HG03571 (cell line): ENCODE data around the gene PLCL2.
"Not testable (repeated sequence)": the region's sequence is repeated elsewhere in the genome, so short reads cannot be mapped to it uniquely, and the experiment has no call there.

ENCODE experiments used
- ATAC-seq: cut with Tn5 transposase; IDR thresholded peaks from one replicate; pipeline ENCODE4 v1.9.1; 2021; ENCODE audit not compliant: unreplicated experiment

Gene PLCL2

GRCh38 chr3:16957852-16958251, 73.1 kb downstream of the PLCL2 start:
- not testable (repeated sequence) for ATAC-seq

DNA sequence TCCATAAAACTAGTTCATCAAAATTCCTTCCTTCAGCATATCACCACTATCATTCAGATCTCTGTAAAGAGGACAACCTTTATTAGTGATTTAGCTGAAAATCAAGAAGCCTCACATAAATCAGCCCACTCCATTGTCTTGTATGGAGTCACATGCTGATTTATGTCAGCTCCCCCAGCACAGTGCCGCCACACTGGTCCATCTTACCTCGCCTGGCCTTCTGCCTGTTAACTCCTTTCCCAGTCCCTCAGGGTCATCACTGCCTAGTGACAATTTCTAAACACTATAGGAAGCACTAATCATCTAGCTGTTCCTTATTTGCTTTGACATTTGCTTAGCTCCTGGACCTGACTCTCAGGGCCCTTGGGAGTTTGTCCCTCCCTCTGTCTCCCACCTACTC, 75.4 kb downstream of the PLCL2 start:
- ATAC-seq: no peak

- no peak for ATAC-seq
These were observed 77.0 kb downstream of the PLCL2 start for GRCh38 chr3:16961621-16962205.

- ATAC-seq: no peak
These were observed 90.3 kb downstream of the PLCL2 start for GRCh38 chr3:16975083-16975482.

GRCh38 chr3:16978234-16978920, 93.6 kb downstream of the PLCL2 start:
- ATAC-seq: no peak

DNA sequence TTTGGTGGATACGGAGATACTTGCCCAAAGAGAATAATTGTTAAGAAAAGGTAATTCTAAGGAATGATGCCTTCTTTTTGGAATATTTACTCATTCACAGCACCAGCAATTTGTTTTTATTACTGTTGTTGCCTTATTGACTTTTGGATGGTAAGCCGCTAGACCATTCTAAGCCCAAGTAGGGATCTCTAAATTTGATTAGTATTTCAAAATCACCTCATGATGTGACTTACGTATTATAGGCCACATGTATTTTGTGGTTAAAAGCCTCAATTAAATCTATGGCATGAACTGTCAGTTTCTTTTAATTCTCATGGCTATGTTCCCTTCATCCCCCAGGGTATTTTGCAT, 94.1 kb downstream of the PLCL2 start:
- ATAC-seq: no peak

GRCh38 chr3:16979769-16980515, 95.2 kb downstream of the PLCL2 start:
- not testable (repeated sequence) for ATAC-seq

GRCh38 chr3:16980526-16980925, 95.8 kb downstream of the PLCL2 start:
- not testable (repeated sequence) for ATAC-seq

DNA sequence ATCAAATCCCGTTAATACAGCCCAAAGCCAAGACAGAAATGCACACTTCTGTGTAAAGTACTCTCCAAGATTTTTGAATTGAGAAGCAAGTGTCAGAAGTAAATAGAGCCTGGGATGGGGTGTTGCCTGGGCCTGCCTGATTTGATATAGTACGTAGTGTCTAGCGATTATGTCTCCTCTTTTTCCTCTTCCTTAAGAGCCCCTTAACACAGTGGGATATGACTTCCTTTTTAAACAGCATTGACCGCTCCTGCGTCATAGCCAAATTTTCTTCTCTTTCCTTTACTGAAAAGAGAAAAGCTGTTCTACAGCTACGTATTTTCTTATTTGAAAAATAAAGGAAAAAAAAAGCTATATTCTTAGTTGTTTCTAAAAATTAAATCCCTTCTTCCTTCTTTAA, 97.7 kb downstream of the PLCL2 start:
- no peak for ATAC-seq

- no peak for ATAC-seq
These were observed 100.9 kb downstream of the PLCL2 start for GRCh38 chr3:16985608-16986007.

DNA sequence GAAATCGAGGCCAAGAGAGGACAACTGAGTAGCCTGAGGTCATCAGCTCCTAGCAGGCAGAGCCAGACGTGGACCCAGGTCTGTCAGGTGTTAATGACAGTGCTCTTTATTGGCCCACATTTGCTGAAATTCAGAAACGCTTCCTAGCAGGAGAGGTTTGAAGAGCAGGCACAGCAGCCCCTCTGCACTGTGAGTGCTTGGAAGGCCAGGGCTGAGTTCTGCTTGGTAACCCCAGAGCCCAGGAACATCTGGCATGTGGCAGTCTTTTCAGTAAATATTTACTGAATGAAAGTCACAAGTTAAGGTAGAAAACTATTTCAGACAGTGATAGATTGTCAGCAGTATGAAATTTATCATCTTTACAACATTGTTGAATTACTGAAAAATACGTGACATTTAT, 102.4 kb downstream of the PLCL2 start:
- no peak for ATAC-seq

GRCh38 chr3:16990163-16990562, 105.4 kb downstream of the PLCL2 start:
- no peak for ATAC-seq

DNA sequence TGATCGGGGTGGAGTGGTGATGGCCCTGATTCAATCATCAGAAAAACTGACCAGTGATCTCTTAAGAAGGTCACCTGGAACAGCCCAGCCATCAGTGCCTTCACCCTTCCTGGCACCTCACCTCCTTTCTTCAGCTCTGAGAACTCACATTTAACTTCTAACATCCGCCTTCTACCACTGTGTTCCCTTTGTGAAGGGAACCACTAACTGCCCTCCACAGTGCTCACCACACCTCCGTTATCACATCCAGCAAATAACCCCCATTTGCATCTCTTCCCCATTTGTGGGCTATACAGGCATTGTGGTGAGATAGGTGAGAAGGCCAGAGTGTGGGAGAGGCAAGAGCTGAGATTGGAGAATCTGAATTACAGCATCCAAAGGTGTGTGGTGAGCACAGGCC, 107.4 kb downstream of the PLCL2 start:
- no peak for ATAC-seq

GRCh38 chr3:16993227-16993626, 108.5 kb downstream of the PLCL2 start:
- ATAC-seq: no peak

GRCh38 chr3:16994854-16995525, 110.2 kb downstream of the PLCL2 start:
- no peak for ATAC-seq

DNA sequence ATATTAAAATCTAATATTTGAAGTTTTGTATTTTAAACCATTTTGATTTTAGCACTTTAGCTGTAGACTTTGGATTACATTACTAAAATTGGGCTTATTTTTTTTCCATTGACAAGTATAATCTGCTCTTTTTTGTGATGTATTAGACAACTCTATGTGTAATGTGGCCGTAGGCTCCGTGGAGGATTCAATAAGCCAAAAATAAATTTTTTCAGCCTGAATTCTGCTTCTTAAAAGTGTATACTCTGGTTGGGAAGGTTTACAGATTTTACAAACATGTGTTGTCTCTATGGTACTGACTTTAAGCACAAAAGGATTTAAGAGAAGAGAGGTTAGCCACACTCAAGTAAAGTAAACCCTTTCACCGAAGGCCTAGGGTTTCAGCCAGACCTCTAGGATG, 110.8 kb downstream of the PLCL2 start:
- no peak for ATAC-seq

- ATAC-seq: no peak
These were observed 113.6 kb downstream of the PLCL2 start for GRCh38 chr3:16998236-16998923.

- no peak for ATAC-seq
These were observed 114.4 kb downstream of the PLCL2 start for GRCh38 chr3:16999161-16999560.

DNA sequence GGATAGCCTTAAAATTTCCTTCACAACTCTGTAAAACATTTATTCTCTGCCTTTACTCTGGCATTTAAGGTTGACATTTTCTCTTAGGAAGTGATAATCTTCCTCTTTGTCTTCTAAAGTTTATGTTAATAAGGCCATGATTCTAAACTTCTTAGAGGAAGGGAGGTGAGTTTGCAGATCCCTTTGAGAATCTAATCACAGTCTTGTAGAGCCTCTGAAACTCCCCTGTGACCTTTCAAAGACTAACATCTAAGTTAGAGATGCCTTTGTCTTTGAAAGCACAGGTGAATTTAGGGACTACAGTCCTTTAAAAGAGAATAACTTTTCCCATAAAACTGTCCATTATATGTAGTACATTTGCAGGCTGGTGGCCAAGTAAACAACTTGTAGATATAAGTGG, 115.1 kb downstream of the PLCL2 start:
- ATAC-seq: no peak

DNA sequence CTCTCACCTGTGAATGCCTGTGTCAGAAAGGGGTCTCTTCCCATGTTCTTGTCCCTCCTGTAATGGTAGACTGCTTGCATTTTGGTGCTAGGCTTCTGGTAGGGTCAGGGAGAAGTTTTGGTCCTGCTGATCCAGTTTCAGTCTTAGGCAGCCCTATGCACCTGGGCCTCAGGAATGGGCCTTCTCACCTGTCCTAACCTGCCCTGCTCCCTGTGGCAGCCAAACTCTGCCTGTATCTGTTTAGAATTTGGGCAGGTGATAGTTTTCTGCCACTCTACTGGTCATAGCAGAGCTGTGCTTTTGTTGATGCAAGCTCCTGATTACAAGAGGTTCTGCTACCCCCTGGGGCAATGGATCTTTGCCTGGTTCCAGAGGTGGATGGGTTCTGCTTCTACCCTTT, 118.7 kb downstream of the PLCL2 start:
- ATAC-seq: no peak

- no peak for ATAC-seq
These were observed 121.5 kb downstream of the PLCL2 start for GRCh38 chr3:17006132-17006852.
